ENCODE results near the gene DENND5B.
A peak's percentile ranks its signal among the peaks of the same experiment; 100 is the strongest.
"Not testable (repeated sequence)": the region's sequence is repeated elsewhere in the genome, so short reads cannot be mapped to it uniquely, and the experiment has no call there.

DENND5B gene

DNA sequence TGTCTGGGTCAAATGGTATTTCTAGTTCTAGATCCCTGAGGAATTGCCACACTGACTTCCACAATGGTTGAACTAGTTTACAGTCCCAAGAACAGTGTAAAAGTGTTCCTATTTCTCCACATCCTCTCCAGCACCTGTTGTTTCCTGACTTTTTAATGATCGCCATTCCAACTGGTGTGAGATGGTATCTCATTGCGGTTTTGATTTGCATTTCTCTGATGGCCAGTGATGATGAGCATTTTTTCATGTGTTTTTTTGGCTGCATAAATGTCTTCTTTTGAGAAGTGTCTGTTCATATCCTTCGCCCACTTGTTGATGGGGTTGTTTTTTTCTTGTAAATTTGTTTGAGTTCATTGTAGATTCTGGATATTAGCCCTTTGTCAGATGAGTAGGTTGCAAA is 40.3 kb downstream of the DENND5B start:
- DNase-seq: not testable (repeated sequence)

- DNase-seq: no peak
Observed at GRCh38 chr12:31536672-31537071, 54.3 kb downstream of the DENND5B start.

- no peak for DNase-seq
Observed at GRCh38 chr12:31533470-31533869, 57.5 kb downstream of the DENND5B start.

- DNase-seq: peak; percentile 53
Observed at GRCh38 chr12:31531893-31532292, 59.0 kb downstream of the DENND5B start.

DNA sequence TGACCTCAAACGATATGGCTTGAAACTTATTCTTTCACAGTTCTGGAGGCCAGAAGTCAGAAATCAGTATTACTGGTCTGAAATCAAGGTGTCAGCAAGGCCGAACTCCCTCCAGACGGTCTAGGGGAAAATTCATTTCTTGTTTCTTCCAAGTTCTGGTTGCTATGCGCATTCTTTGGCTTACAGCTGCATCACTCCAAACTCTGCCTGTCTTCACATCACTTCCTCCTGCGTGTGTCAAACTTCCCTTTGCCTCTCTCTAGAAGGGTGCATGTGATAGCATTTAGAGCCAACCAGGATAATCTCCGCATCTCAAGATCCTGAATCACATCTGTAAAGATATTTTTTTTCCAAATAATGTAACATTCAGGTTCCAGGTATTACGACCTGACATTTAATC is 62.8 kb downstream of the DENND5B start:
- DNase-seq: no peak

DNA sequence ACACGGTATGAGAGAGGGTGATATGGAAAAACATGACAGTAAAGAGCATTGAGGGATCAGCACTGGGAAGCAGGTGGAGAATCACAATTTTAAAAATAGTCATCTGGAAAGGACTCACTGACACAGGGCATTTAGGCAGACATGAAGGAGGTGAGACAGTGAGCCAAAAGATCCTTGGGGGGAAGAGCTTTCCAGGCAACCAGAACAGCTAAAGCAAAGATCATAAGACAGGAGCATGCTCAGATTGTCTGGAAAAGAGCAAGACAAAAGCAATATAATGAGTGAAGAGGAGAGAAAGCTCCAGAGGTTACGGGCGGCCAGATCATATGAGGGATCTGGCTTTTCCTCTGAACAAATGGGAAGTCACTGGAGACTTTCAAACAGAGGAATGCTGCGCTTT is 63.9 kb downstream of the DENND5B start:
- no peak for DNase-seq

DNA sequence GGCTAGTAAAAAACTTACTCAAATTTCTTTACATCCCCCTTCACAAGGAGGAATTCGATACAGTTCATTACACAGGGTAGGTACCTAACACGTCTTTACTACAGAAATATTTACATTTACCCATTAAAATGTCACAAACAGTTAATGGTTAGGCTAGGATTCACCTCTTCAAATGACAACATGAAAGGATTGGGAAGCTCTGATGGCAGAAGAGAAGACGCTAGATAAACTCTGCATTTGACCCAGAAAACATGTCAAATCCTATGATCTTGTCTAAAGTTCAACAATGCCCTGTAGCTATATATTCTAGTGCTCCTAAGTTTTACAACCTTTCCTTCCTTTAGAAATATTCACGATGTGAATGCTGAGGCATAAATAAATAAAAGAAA is 64.8 kb downstream of the DENND5B start:
- no peak for DNase-seq

DNA sequence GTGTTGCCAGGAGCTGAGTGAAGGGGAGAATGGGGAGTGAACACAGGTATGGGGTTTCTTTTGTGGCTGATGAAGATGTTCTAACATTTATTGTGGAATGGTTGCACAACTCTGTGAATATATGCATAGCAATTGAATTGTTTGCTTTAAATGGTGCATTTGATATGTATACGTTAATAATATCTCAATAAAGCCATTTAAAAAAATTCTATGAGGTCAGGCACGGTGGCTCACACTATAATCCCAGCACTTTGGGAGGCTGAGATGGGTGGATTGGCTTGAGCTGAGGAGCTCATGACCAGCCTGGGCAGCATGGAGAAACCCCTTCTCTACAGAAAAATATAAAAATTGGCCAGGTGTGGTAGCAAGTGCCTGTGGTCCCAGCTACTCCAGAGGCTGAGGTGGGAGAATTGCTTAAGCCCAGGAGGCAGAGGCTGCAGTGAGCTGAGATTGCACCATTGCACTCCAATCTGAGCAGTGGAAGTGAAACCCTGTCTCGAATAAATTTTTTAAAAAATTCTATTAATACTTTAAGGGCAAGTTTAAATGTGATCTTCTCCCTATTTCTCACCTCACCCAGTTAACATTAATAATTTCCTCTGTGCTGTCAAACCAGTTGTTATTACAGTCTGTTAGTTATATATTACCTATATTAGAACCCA is 65.3 kb downstream of the DENND5B start:
- DNase-seq: no peak

- DNase-seq: peak; percentile 56
Observed at GRCh38 chr12:31524791-31525495, 66.0 kb downstream of the DENND5B start.

GRCh38 chr12:31523306-31523705 is 67.6 kb downstream of the DENND5B start:
- peak; percentile 32 for DNase-seq

DNA sequence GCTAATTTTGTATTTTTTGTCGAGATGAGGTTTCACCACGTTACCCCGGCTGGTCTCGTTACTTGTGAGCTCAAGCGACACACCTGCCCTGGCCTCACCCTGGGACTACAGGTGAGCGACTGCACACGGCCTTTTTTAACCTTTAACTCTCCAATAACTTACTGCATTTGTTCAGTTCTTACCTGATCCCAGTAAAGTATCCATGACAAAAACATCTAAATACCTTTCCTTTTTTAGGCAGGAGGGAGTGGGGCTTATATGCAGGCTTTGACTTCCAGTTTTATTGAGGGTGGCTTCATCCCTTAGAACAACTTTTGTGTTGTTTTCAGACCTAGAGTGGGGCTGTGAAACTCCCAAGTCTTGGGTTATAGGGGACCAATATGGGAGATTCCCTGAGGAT is 68.3 kb downstream of the DENND5B start:
- no peak for DNase-seq

GRCh38 chr12:31521964-31522363 is 69.0 kb downstream of the DENND5B start:
- no peak for DNase-seq

DNA sequence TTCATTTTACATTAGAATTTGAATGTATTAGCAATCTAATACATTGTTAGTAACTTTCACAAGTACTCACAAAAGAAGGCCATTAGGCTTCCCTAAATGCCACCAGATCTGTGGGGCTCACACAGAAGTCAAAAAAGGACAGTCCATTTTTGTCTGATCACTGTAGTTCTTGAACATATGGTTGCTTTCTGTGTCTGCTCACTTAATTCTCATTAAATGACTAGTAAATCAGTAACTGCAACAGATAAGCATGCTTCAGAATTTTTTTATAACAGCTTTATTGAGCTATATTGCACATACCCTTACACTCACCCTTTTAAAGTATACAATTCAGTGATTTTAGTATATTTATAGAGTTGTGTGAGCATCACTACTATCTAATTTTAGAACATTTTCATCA is 71.4 kb downstream of the DENND5B start:
- no peak for DNase-seq

GRCh38 chr12:31518680-31519227 is 72.2 kb downstream of the DENND5B start:
- peak; percentile 100 for DNase-seq

- DNase-seq: peak; percentile 33
Observed at GRCh38 chr12:31517994-31518393, 72.9 kb downstream of the DENND5B start.

- DNase-seq: no peak
Observed at GRCh38 chr12:31516702-31517101, 74.2 kb downstream of the DENND5B start.

GRCh38 chr12:31514912-31515311 is 76.0 kb downstream of the DENND5B start:
- DNase-seq: no peak

DNA sequence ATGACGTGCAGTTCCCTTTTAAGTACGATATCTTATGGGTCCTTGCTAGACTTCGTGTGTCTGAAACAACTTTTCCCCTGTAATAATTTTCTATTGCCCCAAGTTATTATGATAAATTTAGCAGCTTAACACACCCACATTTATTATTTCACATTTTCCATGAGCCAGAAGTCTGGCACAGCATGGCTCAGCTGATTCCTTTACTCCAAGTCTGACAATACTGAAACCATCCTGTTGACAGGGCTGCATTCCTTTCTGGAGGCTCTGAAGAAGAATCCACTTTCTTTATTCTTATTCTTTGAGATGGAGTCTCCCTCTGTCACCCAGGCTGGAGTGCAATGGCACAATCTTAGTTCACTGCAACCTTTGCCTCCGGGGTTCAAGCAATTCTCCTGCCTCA is 80.9 kb downstream of the DENND5B start:
- DNase-seq: peak; percentile 46

- no peak for DNase-seq
Observed at GRCh38 chr12:31508436-31509150, 82.3 kb downstream of the DENND5B start.

- no peak for DNase-seq
Observed at GRCh38 chr12:31507966-31508365, 83.0 kb downstream of the DENND5B start.

DNA sequence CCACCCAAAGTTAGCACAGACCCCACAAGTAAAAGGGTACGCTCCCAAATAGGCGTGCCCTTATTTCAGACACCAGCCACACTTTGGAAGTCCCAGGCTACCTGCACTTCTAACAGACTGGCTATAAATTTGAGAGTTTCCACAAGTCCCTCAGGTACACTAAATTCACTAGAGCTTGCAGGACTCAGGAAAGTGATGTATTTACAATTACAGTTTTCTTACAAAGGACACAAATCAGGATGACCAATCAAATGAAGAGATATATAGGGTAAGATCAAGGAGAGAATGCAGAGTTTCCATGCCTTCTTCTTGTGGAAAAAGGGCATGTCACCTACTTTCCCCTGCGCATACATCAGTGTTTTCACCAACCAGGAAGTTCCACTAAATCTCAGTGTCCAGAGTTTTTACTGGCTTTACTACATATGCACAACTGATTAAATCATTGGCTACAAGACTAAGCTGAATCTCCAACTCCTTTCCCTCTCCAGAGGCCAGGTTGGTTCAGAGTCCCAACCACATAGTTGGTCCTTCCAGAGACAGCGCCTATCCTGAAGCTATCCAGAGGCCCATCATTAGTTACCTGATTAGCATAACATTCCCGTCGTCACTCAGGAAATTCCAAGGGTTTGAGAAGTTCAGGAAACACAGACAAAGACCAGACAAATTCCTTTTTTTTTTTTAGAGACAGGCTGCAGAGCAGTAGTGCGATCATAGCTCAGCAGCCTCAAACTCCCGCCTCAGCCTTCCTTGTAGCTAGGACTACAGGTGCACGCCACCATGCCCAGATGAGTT is 84.2 kb downstream of the DENND5B start:
- DNase-seq: peak; percentile 79

- DNase-seq: no peak
Observed at GRCh38 chr12:31504625-31505222, 86.2 kb downstream of the DENND5B start.
